Memory B cell (primary cell): Measurements from ENCODE around the gene NOS1AP.

Experiments
- ATAC-seq: fragments of 150-1000 bp; cut with Tn5 transposase; 2 replicates; pipeline ENCODE4 v1.10.0; 2021; ENCODE audit warnings: low read depth, mild to moderate bottlenecking, moderate library complexity
- DNase-seq, 2 donors: peaks; one replicate each; pipeline ENCODE4 v3.0.0; 2022; ENCODE audit warnings: low spot score in 2 of 2
- H3K27ac Mint-ChIP-seq: one replicate; pipeline ENCODE4 v1.8.0; 2022; ENCODE audit warnings: mild to moderate bottlenecking, moderate library complexity, mixed read lengths
- H3K27me3 Mint-ChIP-seq: one replicate; pipeline ENCODE4 v1.8.0; 2022; ENCODE audit warnings: mixed read lengths
- H3K36me3 Mint-ChIP-seq: one replicate; pipeline ENCODE4 v1.8.0; 2022; ENCODE audit warnings: mild to moderate bottlenecking, mixed read lengths
- H3K4me1 Mint-ChIP-seq: one replicate; pipeline ENCODE4 v1.8.0; 2022; ENCODE audit warnings: mixed read lengths
- H3K4me3 Mint-ChIP-seq: one replicate; pipeline ENCODE4 v1.8.0; 2022; ENCODE audit warnings: mild to moderate bottlenecking, moderate library complexity, mixed read lengths
- H3K9me3 Mint-ChIP-seq: one replicate; pipeline ENCODE4 v1.8.0; 2022; ENCODE audit warnings: mixed read lengths

NOS1AP gene

GRCh38 chr1:162069334-162070093, at the start of gene NOS1AP:
TSS of gene NOS1AP (plus strand) at chr1:162069691. CDS start at chr1:162070178, 487 bp downstream.
- peak within 1 kb of the TSS; percentile 88 for H3K4me3 Mint-ChIP-seq
- ATAC-seq (peak; percentile 98), DNase-seq (peak; percentile 53 to 64)
- no peaks in the 10 kb centered on the region for H3K36me3 Mint-ChIP-seq
- H3K9me3 Mint-ChIP-seq: no peaks in the 10 kb centered on the region
- no peak within 1 kb of the TSS for H3K27ac Mint-ChIP-seq
- peaks cover 26% of the 10 kb centered on the region for H3K27me3 Mint-ChIP-seq
- H3K4me1 Mint-ChIP-seq: peaks cover 3% of the 10 kb centered on the region

- H3K36me3 Mint-ChIP-seq: no peaks in the 10 kb centered on the region
- peaks cover 2% of the 10 kb centered on the region for H3K9me3 Mint-ChIP-seq
- ATAC-seq (no peak), DNase-seq (no peak)
- peaks cover 26% of the 10 kb centered on the region for H3K27me3 Mint-ChIP-seq
- no peak overlapping the region for H3K27ac Mint-ChIP-seq
- no peak overlapping the region for H3K4me3 Mint-ChIP-seq
- peaks cover 9% of the 10 kb centered on the region for H3K4me1 Mint-ChIP-seq
Observed at GRCh38 chr1:162020150-162020549, 49.3 kb upstream of the NOS1AP start.

GRCh38 chr1:162021124-162021523, 48.4 kb upstream of the NOS1AP start:
- no peak overlapping the region for H3K4me3 Mint-ChIP-seq
- ATAC-seq (no peak), DNase-seq (no peak)
- peaks cover 9% of the 10 kb centered on the region for H3K4me1 Mint-ChIP-seq
- no peaks in the 10 kb centered on the region for H3K36me3 Mint-ChIP-seq
- peaks cover 29% of the 10 kb centered on the region for H3K27me3 Mint-ChIP-seq
- H3K27ac Mint-ChIP-seq: no peak overlapping the region
- H3K9me3 Mint-ChIP-seq: peaks cover 2% of the 10 kb centered on the region

GRCh38 chr1:162022626-162023025, 46.9 kb upstream of the NOS1AP start:
- no peak for ATAC-seq
- H3K27me3 Mint-ChIP-seq: peaks cover 29% of the 10 kb centered on the region
- no peak overlapping the region for H3K27ac Mint-ChIP-seq
- DNase-seq: no peak
- peaks cover 2% of the 10 kb centered on the region for H3K9me3 Mint-ChIP-seq
- H3K36me3 Mint-ChIP-seq: peaks cover under 1% of the 10 kb centered on the region
- peaks cover 9% of the 10 kb centered on the region for H3K4me1 Mint-ChIP-seq
- peak overlapping the region; percentile 88 for H3K4me3 Mint-ChIP-seq

GRCh38 chr1:162023181-162023546, 46.3 kb upstream of the NOS1AP start:
- Mint-ChIP-seq H3K36me3 (peaks cover 2% of the 10 kb centered on the region), H3K27ac (peak overlapping the region; percentile 46), H3K4me3 (peak overlapping the region; percentile 88), H3K27me3 (peaks cover 28% of the 10 kb centered on the region), H3K9me3 (no peaks in the 10 kb centered on the region), H3K4me1 (peaks cover 9% of the 10 kb centered on the region)
- DNase-seq (no peak), ATAC-seq (no peak)

GRCh38 chr1:162023547-162024501, 45.7 kb upstream of the NOS1AP start, which contains the start of gene OLFML2B:
TSS of gene OLFML2B (minus strand) at chr1:162023869. CDS start at chr1:162023430, 439 bp downstream.
- Mint-ChIP-seq H3K4me1 (peaks cover 9% of the 10 kb centered on the region), H3K4me3 (peak within 1 kb of the TSS; percentile 88), H3K27ac (peak within 1 kb of the TSS; percentile 46), H3K27me3 (peaks cover 28% of the 10 kb centered on the region), H3K36me3 (peaks cover 2% of the 10 kb centered on the region), H3K9me3 (no peaks in the 10 kb centered on the region)
- ATAC-seq (peak; percentile 50), DNase-seq (no peak)

GRCh38 chr1:162025541-162025940, 44.0 kb upstream of the NOS1AP start:
- Mint-ChIP-seq H3K9me3 (no peaks in the 10 kb centered on the region), H3K4me1 (peaks cover 9% of the 10 kb centered on the region)

GRCh38 chr1:162026881-162027280, 42.6 kb upstream of the NOS1AP start:
- DNase-seq (no peak), ATAC-seq (no peak)
- H3K27me3 Mint-ChIP-seq: peaks cover 33% of the 10 kb centered on the region
- peaks cover 9% of the 10 kb centered on the region for H3K4me1 Mint-ChIP-seq
- peaks cover 2% of the 10 kb centered on the region for H3K36me3 Mint-ChIP-seq
- no peak overlapping the region for H3K27ac Mint-ChIP-seq
- H3K9me3 Mint-ChIP-seq: no peaks in the 10 kb centered on the region
- no peak overlapping the region for H3K4me3 Mint-ChIP-seq

More at GRCh38 chr1:162025541-162025940, 44.0 kb upstream of the NOS1AP start:
- peaks cover 2% of the 10 kb centered on the region for H3K36me3 Mint-ChIP-seq
- H3K27me3 Mint-ChIP-seq: peaks cover 32% of the 10 kb centered on the region
- no peak overlapping the region for H3K4me3 Mint-ChIP-seq
- DNase-seq: no peak
- H3K27ac Mint-ChIP-seq: no peak overlapping the region
- no peak for ATAC-seq

GRCh38 chr1:162028726-162029125, 40.8 kb upstream of the NOS1AP start:
- Mint-ChIP-seq H3K27ac (no peak overlapping the region), H3K36me3 (peaks cover 2% of the 10 kb centered on the region), H3K4me1 (peaks cover 6% of the 10 kb centered on the region), H3K4me3 (no peak overlapping the region), H3K27me3 (peaks cover 24% of the 10 kb centered on the region), H3K9me3 (no peaks in the 10 kb centered on the region)
- peak; percentile 87 for ATAC-seq
- DNase-seq: no peak

- no peak overlapping the region for H3K4me3 Mint-ChIP-seq
- H3K36me3 Mint-ChIP-seq: peaks cover 2% of the 10 kb centered on the region
- no peak overlapping the region for H3K27ac Mint-ChIP-seq
- peaks cover 4% of the 10 kb centered on the region for H3K4me1 Mint-ChIP-seq
- ATAC-seq (no peak), DNase-seq (no peak)
- H3K9me3 Mint-ChIP-seq: no peaks in the 10 kb centered on the region
- peaks cover 27% of the 10 kb centered on the region for H3K27me3 Mint-ChIP-seq
Observed at GRCh38 chr1:162029157-162029556, 40.3 kb upstream of the NOS1AP start.

- DNase-seq: no peak
- Mint-ChIP-seq H3K4me1 (no peaks in the 10 kb centered on the region), H3K4me3 (no peak overlapping the region), H3K36me3 (peaks cover 2% of the 10 kb centered on the region), H3K27me3 (peaks cover 20% of the 10 kb centered on the region), H3K27ac (no peak overlapping the region), H3K9me3 (no peaks in the 10 kb centered on the region)
- no peak for ATAC-seq
Observed at GRCh38 chr1:162030759-162031280, 38.7 kb upstream of the NOS1AP start.

GRCh38 chr1:162033428-162033827, 36.1 kb upstream of the NOS1AP start:
- Mint-ChIP-seq H3K27me3 (peaks cover 14% of the 10 kb centered on the region), H3K9me3 (no peaks in the 10 kb centered on the region), H3K27ac (no peak overlapping the region), H3K36me3 (no peaks in the 10 kb centered on the region), H3K4me3 (no peak overlapping the region), H3K4me1 (no peaks in the 10 kb centered on the region)
- ATAC-seq: no peak
- DNase-seq: no peak

GRCh38 chr1:162035241-162035640, 34.2 kb upstream of the NOS1AP start:
- no peaks in the 10 kb centered on the region for H3K9me3 Mint-ChIP-seq
- H3K4me3 Mint-ChIP-seq: no peak overlapping the region
- peaks cover 15% of the 10 kb centered on the region for H3K27me3 Mint-ChIP-seq
- H3K27ac Mint-ChIP-seq: no peak overlapping the region
- no peak for ATAC-seq
- no peaks in the 10 kb centered on the region for H3K36me3 Mint-ChIP-seq
- no peak for DNase-seq
- no peaks in the 10 kb centered on the region for H3K4me1 Mint-ChIP-seq

- Mint-ChIP-seq H3K4me1 (no peaks in the 10 kb centered on the region), H3K27me3 (peaks cover 16% of the 10 kb centered on the region), H3K4me3 (no peak overlapping the region), H3K27ac (no peak overlapping the region), H3K36me3 (peaks cover 3% of the 10 kb centered on the region), H3K9me3 (no peaks in the 10 kb centered on the region)
- ATAC-seq: no peak
- no peak for DNase-seq
Observed at GRCh38 chr1:162036163-162036562, 33.3 kb upstream of the NOS1AP start.
